ENCODE data around the gene GNPDA1. TPM values are rescaled to one million over a fixed set of nuclear protein-coding genes. Genes with fewer than 3 reads are reported as not detected.
A peak's percentile ranks its signal among the peaks of the same experiment; 100 is the strongest.

The GNPDA1 gene
- total RNA-seq, 1 experiment from 2014 or later: 99.9 TPM

DNA sequence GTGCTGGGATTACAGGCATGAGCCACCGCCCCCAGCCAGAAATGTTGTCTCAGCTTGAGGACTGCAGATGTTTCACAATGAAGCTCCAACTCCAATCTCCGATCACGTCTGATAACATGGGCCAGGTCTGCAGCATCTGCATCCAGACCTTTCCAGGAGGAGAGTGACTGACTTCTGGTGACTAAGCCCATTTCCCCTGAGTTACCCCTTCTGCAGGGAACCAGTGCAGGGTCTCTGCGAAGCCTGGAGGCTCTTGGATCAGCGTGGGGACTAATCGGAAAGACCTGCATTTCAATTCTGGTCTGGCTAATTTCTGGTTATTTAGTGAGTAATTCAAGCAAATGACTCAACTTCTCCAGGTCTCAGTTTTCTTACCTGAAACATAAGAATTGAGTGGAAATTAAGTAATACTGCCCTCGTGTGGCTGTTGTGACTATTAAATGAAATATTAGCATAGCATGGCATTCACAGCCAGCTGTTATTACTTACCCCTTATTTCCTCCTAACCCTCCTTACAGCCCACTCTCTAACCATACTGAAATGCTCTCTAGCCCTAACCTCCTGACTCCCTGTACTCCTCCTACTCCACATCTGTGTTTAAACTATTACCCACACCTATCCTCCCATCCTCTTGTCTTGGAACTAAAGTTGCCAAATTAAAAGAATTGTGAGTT, 2.2 kb upstream of the GNPDA1 start:
- no peak overlapping the region for H3K27ac ChIP-seq (ENCODE audit: low read length)

DNA sequence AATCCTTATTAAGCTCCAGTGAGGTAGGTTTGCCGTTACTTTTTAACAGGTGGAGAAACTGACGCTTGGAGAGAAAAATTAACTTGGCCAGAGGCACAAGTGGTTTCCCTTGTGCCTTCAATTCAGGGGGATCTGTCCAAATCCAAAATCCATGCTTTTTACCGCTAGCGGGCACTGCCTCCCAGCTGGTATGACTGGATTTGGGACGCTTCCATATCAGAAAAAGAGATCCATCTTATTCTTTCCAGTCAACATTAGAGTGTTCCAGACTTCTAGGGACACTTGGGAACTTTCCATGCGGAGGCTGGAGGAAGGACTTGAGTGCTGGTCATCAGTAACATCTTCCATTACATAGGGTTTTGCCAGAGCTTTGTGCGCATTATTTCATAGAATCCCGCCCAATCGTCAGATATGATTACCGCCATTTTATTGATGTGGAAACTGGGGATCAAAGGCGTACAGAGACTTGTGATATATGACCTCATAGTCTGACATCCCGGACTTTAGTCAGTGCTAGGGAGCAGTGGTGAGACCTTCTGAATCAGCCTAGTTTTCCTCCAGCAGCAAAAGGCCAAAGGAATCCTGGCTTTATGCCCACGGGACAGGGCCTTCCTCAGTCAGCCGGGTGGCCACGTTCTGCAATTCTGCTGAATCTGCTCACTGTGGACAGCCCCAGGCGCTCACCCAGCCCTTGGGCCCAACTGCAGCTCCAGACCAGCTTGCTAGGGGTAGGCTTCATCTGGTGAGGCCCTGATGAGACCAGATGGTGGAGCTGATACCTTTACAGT, 1.1 kb upstream of the GNPDA1 start:
- intact Hi-C loops (cut with micrococcal nuclease; ENCODE audit: unreplicated experiment): loop anchor here (2.0 kb wide), 1 partner anchor 131 kb away; no protein-coding TSS in a partner anchor
- Histone ChIP-seq H3K27me3 (ENCODE audit: control insufficient read depth, insufficient read depth, low read length) (no peaks in the 10 kb centered on the region), H3K36me3 (ENCODE audit: control insufficient read depth, insufficient read depth, low read length) (peaks cover 3% of the 10 kb centered on the region), H3K9me3 (ENCODE audit: control insufficient read depth, insufficient read depth, low read depth, low read length) (no peaks in the 10 kb centered on the region), H3K4me1 (ENCODE audit: control insufficient read depth, insufficient read depth, low read length) (peaks cover 25% of the 10 kb centered on the region), H3K4me3 (ENCODE audit: low read depth in 2 of 2, low read length in 2 of 2) (peak overlapping the region; percentile 83 to 99), H3K27ac (ENCODE audit: low read length) (peak overlapping the region; percentile 96)
- in situ Hi-C loops (cut with HindIII; ENCODE audit: low pct_unique_long_range_greater_than_20kb, low sequenced_read_pairs): no loop called here
- TF ChIP-seq POLR2AphosphoS5 (IDR thresholded peaks at IDR 0.05; ENCODE audit: low read depth, low read length): no peak
- TF ChIP-seq, protein P1, sequence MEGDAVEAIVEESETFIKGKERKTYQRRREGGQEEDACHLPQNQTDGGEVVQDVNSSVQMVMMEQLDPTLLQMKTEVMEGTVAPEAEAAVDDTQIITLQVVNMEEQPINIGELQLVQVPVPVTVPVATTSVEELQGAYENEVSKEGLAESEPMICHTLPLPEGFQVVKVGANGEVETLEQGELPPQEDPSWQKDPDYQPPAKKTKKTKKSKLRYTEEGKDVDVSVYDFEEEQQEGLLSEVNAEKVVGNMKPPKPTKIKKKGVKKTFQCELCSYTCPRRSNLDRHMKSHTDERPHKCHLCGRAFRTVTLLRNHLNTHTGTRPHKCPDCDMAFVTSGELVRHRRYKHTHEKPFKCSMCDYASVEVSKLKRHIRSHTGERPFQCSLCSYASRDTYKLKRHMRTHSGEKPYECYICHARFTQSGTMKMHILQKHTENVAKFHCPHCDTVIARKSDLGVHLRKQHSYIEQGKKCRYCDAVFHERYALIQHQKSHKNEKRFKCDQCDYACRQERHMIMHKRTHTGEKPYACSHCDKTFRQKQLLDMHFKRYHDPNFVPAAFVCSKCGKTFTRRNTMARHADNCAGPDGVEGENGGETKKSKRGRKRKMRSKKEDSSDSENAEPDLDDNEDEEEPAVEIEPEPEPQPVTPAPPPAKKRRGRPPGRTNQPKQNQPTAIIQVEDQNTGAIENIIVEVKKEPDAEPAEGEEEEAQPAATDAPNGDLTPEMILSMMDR (IDR thresholded peaks at IDR 0.05): peak; percentile 28; the same call in 1 of the 2 replicates
- DNase-seq (ENCODE audit: low read depth, low spot score): no peak
- ChIA-PET POLR2A (no interaction called here), CTCF (interaction anchor here (0.7 to 1.4 kb wide), 3 partner anchors 14 to 363 kb away, joined by 3 to 4 read pairs (median 3); partner anchors contain the start of gene FCHSD1)
- BruUV-seq (replicated peaks): no TSS peak
- 0 out of 2 replicates have a peak, but pooled peaks have one; percentile 25 for ATAC-seq

More for the DNA sequence above, 2.2 kb upstream of the GNPDA1 start:
- TF ChIP-seq, protein P1 (IDR thresholded peaks at IDR 0.05): peak; percentile 77
- no peak for TF ChIP-seq SIN3A (IDR thresholded peaks at IDR 0.05; ENCODE audit: borderline replicate concordance, insufficient read depth, low read depth, low read length)
- Histone ChIP-seq H3K9me3 (ENCODE audit: control insufficient read depth, insufficient read depth, low read depth, low read length) (peaks cover under 1% of the 10 kb centered on the region; the same call in 1 of the 2 replicates), H3K4me1 (ENCODE audit: control insufficient read depth, insufficient read depth, low read length) (peaks cover 25% of the 10 kb centered on the region), H3K36me3 (ENCODE audit: control insufficient read depth, insufficient read depth, low read length) (no peaks in the 10 kb centered on the region; the same call in 1 of the 2 replicates), H3K27me3 (ENCODE audit: control insufficient read depth, insufficient read depth, low read length) (no peaks in the 10 kb centered on the region), H3K4me3 (ENCODE audit: low read depth in 2 of 2, low read length in 2 of 2) (no peak overlapping the region)
- in situ Hi-C loops (cut with HindIII; ENCODE audit: low pct_unique_long_range_greater_than_20kb, low sequenced_read_pairs): no loop called here
- ChIA-PET POLR2A (no interaction called here), CTCF (interaction anchor here (0.7 to 1.4 kb wide), 4 partner anchors 15 to 364 kb away, joined by 3 to 9 read pairs (median 4); partner anchors contain the start of gene FCHSD1)
- ATAC-seq (peak; percentile 51; the same call in 1 of the 2 replicates), DNase-seq (ENCODE audit: low read depth, low spot score) (peak; percentile 82)
- intact Hi-C loops (cut with micrococcal nuclease; ENCODE audit: unreplicated experiment): no loop called here
- BruUV-seq (replicated peaks): no TSS peak

DNA sequence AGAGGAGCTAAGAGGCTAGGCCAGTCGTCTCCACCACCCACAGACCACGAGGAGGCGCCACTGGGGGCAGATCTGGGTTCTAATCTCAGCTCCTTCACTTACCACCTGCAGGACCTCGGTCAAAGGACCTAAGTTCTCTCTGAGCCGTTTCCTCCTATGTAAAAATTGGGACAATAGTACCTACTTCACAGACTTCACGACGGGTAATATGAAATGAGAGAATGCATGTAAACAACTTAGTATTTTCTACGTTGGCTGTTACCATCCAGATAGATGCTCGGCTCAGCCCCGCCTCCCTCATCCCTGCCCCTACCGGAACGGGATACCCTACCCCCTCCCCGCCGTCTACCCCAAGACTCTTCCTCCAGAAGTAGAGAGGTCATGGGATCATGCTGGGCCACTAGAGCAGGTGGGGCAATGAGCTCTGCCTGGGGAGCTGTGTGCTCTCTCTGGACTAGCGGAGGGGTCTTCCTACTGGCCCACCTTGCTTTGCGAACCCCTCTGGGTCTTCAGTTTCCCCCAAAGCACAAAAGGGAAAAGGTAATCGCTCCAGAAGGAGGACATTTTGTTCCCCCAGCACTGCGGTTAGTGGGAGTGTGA, 541 bp downstream of the GNPDA1 start:
- Histone ChIP-seq H3K27me3 (ENCODE audit: control insufficient read depth, insufficient read depth, low read length) (no peaks in the 10 kb centered on the region), H3K27ac (ENCODE audit: low read length) (peak overlapping the region; percentile 96), H3K4me1 (ENCODE audit: control insufficient read depth, insufficient read depth, low read length) (peaks cover 25% of the 10 kb centered on the region), H3K9me3 (ENCODE audit: control insufficient read depth, insufficient read depth, low read depth, low read length) (no peaks in the 10 kb centered on the region), H3K36me3 (ENCODE audit: control insufficient read depth, insufficient read depth, low read length) (peaks cover 3% of the 10 kb centered on the region), H3K4me3 (ENCODE audit: low read depth in 2 of 2, low read length in 2 of 2) (peak overlapping the region; percentile 83 to 99)
- peak; percentile 63 for ATAC-seq
- TF ChIP-seq, protein P2, sequence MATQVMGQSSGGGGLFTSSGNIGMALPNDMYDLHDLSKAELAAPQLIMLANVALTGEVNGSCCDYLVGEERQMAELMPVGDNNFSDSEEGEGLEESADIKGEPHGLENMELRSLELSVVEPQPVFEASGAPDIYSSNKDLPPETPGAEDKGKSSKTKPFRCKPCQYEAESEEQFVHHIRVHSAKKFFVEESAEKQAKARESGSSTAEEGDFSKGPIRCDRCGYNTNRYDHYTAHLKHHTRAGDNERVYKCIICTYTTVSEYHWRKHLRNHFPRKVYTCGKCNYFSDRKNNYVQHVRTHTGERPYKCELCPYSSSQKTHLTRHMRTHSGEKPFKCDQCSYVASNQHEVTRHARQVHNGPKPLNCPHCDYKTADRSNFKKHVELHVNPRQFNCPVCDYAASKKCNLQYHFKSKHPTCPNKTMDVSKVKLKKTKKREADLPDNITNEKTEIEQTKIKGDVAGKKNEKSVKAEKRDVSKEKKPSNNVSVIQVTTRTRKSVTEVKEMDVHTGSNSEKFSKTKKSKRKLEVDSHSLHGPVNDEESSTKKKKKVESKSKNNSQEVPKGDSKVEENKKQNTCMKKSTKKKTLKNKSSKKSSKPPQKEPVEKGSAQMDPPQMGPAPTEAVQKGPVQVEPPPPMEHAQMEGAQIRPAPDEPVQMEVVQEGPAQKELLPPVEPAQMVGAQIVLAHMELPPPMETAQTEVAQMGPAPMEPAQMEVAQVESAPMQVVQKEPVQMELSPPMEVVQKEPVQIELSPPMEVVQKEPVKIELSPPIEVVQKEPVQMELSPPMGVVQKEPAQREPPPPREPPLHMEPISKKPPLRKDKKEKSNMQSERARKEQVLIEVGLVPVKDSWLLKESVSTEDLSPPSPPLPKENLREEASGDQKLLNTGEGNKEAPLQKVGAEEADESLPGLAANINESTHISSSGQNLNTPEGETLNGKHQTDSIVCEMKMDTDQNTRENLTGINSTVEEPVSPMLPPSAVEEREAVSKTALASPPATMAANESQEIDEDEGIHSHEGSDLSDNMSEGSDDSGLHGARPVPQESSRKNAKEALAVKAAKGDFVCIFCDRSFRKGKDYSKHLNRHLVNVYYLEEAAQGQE (IDR thresholded peaks at IDR 0.05; ENCODE audit: insufficient read depth in 1 of 2, low read depth in 2 of 2, low read length in 1 of 2): no peak
- TF ChIP-seq, protein P1 (IDR thresholded peaks at IDR 0.05): peak; percentile 77
- TF ChIP-seq SIN3A (IDR thresholded peaks at IDR 0.05; ENCODE audit: borderline replicate concordance, insufficient read depth, low read depth, low read length) (no peak), TCF7L2 (IDR thresholded peaks at IDR 0.05; ENCODE audit: low read depth, low read length) (no peak)
- in situ Hi-C loops (cut with HindIII; ENCODE audit: low pct_unique_long_range_greater_than_20kb, low sequenced_read_pairs) (no loop called here), intact Hi-C loops (cut with micrococcal nuclease; ENCODE audit: unreplicated experiment) (loop anchor here (2.0 kb wide), 1 partner anchor 133 kb away; no protein-coding TSS in a partner anchor)
- no TSS peak for BruUV-seq (replicated peaks)
- ChIA-PET POLR2A (no interaction called here), CTCF (interaction anchor here (0.5 to 1.5 kb wide), 4 partner anchors 12 to 132 kb away, joined by 3 to 12 read pairs (median 7); no protein-coding TSS in a partner anchor)
- DNase-seq (ENCODE audit: low read depth, low spot score): no peak

Data from Panc1 (cell line).